NCI-H2196 (cell line): ENCODE results near the gene TOX2.

Source experiments
- DNase-seq: peaks from one replicate; lab custom pipeline; 2025; ENCODE audit not compliant: unreplicated experiment; lab: John Stamatoyannopoulos, UW

The TOX2 gene

DNA sequence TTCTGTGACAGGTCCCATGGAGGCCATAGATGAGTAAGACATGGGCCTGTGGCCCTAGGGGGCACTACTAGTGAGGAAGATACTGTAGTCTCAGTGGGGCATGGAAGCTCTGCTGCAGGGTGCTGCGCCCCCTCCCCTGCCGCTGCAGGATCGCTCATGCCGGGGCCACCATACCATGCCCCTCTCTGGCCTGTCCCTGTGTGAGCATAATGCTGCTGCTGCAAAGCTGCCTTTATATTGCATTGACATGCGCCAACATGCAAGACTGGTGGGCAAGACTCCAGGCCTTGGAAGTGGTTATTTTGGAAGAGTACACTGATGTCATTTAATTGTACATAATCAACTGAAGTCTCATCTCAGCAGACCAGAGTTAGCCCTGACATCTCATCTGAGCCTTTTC lies 60.0 kb downstream of the TOX2 start:
- DNase-seq = no peak

DNA sequence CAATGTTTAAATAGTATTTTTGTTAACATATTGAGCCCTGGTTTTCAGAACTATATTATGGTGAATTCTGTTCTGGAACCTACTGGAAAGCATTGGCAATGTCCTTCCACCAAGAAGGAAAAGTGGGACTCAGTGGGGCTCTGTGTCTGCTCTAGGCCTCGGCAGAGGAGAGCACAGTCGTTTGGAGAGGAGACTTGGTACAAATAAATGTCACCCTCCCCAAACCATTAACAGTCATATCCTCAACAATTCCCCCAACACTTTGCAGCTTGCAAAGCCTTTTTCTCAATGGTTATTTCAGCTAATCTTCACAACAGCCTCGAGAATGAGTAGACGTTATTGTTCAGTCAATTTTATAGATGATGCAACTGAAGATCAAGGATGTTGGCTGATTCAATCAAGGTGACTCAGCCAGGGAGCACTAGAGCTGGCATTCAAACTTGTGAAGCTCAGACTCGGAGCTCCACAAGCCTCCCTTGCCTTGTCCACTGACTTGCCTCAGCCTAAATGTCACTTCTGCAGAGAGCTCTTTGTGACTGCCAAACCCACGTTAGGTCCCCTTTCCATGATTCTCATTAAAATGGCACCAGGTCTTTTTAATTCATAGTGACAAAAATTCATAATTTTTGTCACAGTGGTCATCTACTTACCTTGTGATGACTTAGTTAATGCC lies 60.6 kb downstream of the TOX2 start:
- DNase-seq = no peak

DNA sequence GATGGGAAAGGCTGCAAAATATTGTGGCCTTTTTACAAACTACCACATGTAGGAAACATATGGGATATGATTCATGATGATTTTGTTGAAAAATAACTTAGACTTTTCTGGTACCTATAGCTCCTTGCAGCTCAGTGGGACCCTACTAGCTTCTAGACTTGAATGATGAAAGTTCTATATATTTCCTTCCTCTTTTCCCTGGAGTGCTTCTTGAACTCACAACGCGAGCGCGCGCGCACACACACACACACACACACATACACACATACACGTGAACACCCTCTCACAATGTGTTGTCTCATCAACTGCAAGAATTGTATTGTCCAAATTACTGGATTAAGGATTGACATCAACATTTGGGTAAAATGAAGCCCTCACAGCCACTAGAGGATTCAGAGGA lies 61.9 kb downstream of the TOX2 start:
- DNase-seq = no peak

DNA sequence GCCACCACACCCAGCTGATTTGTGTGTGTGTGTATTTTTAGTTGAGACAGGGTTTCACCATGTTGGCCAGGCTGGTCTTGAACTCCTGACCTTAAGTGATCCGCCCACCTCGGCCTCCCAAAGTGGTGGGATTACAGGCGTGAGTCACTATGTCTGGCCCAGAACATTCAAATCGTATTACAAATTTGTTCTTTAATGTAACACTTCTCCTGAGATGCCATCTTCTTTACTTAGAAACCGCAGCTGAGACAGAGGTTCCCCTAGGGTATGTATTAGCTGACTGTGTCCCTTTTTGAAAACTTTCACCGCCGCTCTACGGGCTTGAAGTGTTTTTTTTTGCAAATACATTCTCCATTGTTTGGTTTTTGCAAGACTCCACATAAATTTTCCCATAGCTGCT lies 62.6 kb downstream of the TOX2 start:
- no peak for DNase-seq

DNA sequence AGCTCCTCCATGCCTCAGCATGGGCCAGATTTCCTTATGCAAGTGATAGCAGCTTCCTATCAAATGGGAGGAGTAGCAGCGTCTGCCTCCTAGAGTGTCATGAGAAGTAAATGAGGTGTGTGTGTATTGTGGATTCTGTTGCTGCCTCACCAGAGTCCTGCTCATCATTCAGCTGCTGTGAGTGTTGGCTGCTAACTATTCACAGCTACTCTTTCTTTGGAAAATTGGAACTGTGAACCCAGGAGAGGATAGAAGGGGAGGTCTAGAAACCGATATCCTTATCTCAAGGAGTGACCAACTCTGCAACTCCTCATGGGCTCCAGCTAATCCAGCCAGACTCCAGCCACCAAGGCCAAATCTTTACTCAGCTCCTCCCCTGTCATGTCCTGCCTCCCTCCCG lies 63.3 kb downstream of the TOX2 start:
- no peak for DNase-seq

DNA sequence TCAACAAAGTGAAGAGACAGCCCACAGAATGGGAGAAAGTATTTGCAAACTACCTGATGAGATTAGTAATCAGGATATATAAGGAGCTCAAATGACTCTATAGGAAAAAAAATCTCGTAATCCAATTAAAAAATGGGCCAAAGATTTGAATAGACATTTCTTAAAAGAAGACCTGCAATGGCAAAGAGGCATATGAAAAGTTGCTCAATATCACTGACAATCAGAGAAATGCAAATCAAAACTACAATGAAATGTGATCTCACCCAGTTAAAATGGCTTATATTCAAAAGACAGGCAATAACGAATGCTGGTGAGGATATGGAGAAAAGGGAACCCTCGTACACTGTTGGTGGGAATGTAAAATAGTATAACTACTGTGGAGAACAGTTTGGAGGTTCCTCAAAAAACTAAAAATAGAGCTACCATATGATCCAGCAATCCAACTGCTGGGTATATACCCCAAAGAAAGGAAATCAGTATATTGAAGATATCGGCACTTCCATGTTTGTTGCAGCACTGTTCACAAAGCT lies 65.0 kb downstream of the TOX2 start:
- no peak for DNase-seq

DNA sequence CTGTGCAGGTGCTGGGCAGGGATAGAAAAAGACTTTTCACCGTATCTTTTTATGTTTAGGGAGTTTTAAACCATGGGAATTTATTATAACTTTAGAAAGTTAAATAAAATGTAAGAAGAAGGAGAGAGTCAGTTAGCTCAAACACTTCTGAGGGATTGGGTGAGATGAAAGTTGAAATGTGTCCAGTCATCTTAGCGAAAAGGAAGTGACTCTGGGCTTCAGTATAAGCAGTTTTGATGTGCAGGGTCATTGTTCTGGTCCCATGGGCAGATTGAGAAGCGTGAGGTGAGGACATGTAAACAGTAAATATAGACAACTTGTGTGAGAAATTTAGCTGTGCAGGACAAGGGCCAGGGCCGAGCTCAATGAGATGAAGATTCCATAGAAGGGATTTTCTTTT lies 66.9 kb downstream of the TOX2 start:
- DNase-seq = no peak

DNA sequence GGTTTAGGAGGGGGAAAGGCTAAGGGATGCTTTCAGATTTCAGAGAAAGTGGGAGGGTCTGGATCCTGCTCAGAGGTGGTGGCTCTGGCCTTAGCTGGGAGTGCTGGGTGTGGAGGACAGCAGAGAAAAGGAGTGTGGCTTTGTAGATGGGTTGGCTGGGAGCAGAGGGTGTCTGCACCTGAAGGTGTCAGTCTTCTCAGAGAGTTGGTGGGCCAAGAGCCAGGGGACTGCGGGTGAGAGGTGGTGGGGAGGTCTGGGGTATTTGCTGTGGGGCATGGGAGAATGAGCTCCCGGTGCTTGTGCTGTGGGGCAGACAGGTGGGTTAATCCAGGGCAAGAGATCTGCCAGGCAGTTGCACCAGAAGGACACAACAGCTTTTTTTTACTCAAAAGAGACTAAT lies 67.4 kb downstream of the TOX2 start:
- no peak for DNase-seq

DNA sequence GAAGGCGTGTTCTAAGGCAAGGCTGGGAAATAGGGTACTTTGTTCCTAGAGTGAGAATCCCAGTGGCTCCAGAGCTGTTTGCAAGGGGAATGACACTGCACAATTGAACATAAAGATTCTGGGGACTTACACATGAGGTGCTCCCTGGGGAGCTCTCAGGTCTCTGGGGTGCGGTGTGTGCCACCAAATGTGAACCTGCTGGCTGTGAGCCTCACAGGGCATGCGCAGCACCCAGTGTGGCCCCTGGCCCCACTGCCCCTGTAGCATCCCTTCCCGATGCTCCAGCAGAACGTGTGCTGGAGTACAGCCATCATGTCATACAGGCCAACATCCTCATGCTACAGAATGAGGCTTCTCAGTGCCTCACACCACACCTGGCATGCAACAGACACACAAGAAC lies 68.2 kb downstream of the TOX2 start:
- DNase-seq = no peak

DNA sequence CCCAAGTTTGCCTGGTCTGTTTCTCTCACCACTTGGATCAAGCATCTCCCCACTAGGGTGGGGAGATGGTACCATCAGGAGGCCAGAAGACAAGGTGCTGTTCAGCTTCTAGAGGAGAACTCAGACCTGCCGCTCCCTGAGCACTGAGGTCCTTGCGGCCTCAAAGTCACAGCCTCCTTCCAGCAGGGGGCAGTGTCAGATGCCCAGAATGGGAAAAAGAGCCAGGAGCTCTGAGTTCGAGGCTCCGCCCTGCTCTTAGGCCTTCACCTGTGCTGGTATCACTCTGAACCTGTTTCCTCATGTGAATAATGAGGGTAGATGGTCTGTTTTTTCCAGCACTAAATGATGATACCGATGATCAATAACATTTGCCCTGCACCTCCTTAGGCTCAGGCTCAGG lies 68.7 kb downstream of the TOX2 start:
- DNase-seq = no peak

DNA sequence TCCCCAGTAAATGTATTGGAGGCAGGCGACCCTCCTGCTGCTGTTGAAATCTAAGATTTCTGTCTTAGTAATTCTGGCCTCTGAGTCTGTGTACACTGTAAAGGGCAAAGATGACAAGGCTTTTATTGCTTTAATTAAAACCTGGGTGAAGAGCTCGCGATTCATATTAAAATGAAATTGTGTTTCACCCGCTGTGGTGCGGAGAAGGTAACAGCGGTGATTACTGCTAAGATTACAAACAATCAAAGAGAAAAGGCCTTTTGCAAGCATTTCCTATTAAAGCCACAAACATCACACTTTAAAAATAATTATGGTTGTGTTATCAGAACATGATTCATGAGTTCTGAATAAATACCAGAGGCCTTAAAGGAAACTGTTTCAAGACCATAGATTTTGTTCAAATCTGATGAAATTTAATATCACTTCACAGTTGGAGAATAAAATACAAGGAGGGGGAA lies 69.3 kb downstream of the TOX2 start:
- no peak for DNase-seq

DNA sequence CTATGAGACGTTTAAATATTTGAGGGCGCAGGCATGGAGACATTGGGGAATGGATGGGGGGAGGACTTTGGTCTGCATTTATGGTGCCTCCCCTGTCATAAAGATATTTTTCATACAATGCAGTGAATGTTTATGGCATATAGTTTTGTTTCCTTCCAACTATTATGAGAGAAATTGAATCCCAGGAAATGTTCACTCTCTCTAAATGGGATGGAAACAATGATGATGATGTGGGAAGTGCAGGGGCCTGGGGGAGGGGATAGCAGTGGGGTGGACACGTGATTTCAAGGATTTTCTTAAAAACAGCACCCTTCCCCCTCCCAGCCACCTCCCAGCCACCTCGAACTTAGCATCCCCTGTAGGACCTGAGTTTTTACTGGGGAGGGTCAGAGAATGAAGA lies 69.9 kb downstream of the TOX2 start:
- DNase-seq = no peak

DNA sequence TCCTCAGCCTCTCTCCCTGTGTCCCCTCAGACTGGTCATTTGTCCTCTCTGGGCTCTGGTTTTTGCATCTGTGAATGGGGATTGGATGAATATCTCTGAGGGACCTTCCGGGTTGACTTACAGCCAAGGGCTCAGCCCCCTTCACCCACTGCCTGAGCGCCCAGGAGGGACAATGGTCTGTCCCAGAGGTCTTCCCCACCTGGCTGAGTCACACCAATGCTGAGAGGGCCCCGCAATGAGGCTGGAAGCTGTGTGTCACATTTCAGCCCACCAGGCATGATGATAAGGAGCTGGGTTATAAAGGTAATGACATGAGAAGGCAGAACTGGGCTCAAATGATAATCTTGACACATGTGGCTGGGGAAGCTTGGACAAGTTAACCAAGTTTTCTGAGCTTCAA lies 70.5 kb downstream of the TOX2 start:
- no peak for DNase-seq

DNA sequence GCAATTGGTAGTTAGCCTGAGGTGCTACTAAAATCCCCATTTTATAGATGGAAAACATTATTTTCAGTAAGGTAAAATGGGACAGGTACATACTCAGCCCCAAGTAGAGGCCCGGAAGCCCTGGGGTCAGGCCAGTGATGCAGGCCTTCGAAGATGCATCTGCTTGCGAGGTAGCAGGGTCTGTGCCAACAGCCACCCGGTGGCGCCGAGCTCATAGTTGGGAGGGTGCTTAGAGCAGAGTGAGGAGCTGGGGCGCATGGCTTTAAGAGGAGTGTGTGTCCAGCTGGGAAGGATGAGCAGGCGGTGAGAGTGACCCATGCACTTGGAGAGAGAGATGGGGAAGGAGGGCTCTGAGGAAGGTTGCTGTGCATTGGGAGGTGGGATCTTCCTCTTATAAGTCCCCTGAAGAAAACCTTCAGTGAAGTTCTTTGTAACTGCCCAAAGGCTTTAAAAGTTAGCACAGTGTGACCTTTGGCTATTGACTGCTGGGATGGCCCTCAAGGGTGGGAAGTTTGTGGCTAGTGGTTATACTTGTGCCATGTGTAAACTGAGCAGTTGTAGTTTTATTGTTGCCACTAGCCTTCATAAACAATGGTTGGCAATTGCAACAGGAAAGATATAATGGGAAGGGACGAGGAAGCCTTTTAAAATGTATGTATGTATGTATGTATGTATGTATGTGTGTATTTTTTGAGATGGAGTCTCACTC lies 71.1 kb downstream of the TOX2 start:
- DNase-seq = no peak

DNA sequence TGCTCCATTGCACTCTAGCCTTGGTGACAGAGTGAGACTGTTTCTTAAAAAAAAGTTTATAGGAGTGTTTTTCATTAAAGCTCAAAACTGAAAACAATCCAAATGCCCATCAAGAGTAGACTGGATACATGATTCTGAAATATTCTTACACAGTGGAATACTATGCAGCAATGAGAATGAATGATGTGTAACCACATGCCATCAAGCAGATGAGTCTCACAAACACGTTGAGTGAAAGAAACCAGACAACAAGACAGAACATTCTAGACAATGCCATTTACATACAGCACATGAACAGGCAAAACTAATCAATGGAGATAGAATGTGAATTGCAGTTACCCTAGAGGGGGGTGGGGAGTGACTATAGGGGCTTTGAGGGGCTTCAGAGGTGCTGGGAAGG lies 72.4 kb downstream of the TOX2 start:
- no peak for DNase-seq

DNA sequence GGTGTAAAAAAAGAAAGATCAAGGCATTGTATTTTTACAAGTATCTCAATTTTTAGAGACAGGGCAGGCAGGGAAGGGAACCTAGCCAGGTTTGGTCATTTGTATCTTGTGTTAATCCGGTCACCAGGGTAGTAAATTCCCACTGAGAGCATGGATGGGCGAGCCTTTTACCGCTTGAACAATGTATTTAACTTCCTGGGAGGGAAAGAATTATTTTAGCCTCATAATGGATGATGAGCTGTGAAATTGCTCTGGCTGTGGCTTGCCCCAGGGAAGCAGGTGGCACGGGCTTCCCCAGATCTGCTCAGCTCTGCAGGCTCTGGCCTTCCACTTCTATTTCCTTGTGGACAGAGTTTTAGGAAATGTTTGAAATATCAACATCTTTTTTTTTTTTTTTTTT lies 72.9 kb downstream of the TOX2 start:
- DNase-seq = no peak

DNA sequence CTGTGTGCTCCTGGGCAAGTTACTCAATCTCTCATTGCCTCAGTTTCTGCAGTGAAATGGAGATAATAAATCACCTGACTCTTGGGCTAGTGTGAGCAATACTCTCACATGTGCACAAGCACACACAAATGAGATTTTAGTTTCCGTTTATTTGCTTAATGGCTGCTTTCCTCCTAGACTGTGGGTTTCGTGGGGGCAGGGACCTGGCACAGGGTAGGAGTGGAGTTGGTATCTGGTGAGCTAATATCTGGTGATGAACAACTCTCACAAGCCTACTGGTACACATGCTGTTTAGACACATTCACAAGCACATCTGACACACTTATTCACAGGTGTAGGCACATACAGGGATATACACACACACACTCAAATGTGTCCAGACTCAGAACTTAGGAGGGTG lies 73.8 kb downstream of the TOX2 start:
- DNase-seq = no peak

DNA sequence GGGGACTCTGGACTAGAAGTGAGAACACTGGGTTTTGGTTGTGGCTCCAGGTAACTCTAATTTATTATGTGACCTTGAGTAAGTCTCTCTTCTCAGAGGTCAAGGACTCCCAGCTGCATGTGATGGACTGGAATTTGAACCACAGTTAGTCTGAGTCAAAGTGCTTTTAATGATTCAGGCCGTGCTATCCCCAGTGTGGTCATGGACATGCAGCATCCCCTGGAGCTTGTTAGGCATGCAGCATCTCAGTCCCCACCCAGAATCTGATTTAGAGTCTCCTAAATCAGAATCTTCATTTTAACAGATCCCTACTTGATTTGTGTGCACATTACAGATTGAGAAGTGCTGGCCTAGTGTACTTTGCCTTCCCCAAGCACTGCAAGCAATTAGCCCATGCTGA lies 74.2 kb downstream of the TOX2 start:
- no peak for DNase-seq

DNA sequence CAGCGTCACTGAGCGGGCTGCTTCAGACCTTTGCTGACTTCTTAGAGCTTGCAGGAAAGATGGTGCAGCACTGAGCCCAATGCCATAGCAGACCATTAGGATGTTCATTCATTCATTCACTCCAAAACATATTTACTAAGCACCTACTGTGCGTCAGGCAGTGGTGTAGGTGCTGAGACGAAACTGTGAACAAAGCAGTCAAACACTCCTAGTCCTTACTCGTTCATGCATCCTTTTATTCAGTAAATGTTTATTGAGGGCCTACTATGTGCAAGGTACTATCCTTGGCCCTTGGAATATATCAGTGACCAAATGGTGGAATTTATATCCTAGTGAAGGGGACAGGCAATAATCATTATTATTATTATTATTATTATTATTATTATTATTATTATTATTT lies 76.6 kb downstream of the TOX2 start:
- no peak for DNase-seq

DNA sequence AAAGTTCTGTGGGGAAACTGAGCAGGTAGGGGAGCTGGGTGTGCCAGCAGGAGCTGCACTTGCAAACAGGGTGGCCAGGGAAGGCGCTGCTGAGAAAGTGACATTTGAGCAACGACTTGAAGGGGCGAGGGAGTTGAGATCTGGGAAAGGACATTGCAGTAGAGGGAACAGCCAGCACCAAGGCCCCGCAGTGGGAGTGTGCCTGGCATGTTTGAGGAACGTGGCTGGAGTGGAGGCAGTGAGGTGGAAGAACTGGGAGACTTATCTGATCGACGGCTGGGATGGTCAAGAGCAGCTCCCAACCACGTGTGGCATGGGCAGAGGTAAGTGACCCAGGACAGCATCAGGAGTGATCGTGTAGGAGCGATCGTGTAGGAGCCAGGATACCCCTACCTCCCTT lies 77.3 kb downstream of the TOX2 start:
- DNase-seq = no peak

DNA sequence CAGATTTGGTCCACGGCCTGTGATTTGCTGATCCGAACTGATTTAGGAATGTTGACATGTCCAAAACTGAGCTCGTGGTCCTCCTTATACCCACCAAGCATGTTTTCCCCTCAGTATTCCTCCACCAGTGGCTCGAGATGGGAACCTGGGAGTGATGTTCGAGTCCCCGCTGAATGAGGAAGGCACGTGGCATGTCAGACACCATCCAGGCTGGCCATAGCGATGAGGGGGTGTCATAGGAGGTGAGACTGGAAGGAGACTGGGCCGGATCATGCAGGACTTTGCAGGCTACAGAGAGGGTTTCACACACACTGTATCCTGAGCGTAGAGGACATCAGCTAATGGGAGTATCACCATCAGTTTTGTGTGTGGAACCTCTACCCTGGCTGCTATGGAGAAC lies 78.2 kb downstream of the TOX2 start:
- no peak for DNase-seq

DNA sequence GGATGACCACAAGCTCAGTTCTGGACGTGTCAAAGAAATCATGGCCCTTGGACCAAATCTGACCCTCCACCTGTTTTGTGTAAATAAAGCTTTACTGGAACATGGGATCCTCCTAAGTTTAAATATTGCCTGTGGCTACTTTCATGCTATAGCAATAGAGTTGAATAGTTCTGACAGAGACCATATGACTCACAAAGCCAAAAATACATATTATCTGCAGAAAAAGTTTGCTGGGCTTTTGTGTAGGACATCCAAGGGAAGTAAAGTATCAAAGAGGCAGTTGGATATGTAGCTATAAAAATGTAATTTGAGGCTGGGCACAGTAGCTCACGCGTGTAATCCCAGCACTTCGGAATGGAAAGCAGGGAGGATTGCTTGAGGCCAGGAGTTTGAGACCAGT lies 78.9 kb downstream of the TOX2 start:
- DNase-seq = no peak
